KG1 (cell line): ENCODE results near the gene UTP15.

Experiments
- DNase-seq: peaks from one replicate; lab custom pipeline; 2025; lab: John Stamatoyannopoulos, UW

Gene UTP15

DNA sequence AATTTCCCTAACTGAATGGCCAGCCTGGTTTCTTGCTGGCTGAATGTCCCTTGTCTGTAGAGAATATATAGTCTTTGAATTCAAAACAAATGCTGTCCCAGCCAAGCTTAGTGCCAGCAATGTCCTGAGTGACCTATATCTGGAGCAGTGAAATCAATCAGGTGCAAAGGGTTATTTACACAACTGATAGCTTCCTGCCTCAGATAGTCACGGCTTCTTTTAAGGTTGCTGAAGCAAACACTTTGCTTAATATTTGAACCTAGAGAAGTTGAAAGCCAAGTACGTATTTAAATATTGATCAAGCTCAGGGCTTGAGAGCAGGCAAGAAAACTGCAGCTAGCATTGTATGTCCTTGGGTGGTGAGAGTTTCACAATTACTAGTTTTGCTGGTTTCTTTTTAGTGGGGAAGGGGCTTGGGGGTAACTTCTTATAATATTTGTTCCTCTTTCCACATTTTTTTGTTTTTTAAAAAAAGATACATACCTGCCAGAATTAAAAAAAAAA lies 58.4 kb downstream of the UTP15 start:
- DNase-seq = no peak

DNA sequence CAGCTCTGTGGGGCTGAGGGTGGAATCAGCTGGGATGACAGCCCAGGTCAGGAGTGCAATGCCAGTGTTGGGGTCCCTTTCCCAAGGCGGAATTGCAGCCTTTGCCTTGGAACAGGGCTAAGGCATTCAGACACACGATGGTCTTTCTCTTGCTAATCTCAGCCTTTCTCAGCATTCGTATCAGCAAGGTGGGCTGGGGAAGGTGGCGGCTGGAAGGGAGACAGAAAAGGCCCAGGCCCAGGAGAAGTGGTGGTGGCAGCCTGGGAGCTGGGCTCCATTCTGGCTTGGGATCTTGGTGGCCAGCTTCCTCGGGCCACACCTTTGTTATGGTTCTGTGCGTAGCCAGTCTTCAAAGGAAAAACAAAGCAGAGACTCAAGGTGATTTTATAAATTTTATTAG lies 59.3 kb downstream of the UTP15 start:
- DNase-seq = no peak

GRCh38 chr5:73625372-73625943 lies 59.9 kb downstream of the UTP15 start:
- DNase-seq = peak; percentile 9

DNA sequence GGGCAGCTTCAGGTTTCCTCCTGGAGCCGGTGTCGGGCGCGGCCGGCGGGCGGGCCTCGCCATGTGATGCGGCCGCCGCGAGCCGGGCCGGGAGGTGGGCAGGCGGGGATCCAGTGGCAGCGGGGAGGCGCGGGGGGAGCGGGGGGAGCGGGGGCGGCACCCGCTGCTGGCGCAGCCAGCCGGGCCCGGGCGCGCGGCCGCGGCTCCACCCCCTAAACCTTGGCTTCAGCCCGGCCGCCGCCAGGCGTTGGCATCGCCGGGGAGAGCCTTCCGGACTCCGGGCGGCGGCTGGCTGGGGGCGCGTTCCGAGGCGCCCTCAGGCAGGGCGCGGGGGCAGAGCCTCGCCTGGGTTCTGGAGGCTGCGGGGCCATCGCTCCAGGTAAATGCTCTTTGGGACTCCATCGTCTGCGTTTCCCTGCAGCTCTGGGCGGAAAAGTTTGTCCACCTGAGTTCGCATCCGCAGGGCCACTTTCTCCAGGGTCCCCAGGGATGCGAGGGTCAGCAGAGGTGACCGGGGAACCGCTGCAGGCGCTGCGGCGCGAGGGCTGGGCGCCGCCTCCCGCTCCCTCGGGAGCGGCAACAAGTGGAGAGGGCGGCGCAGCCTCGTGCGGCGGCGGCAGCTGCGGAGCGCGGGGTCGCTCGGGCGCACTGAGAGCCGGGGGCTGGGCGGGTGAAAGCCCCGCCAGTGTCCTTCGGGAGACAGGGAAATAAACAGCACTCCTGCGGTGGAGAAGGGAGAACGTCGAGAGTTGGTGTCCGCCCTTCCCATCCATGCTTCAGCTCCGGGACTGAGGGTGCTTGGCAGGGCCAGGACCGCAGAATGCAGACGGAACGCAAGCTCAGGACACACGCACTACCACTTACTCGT lies 60.6 kb downstream of the UTP15 start, which contains the start of gene ARHGEF28:
TSS of gene ARHGEF28 (plus strand) at position 253 of the 868 bp plus-strand sequence. CDS start 58,656 bp downstream, outside the sequence.
- DNase-seq = no peak

DNA sequence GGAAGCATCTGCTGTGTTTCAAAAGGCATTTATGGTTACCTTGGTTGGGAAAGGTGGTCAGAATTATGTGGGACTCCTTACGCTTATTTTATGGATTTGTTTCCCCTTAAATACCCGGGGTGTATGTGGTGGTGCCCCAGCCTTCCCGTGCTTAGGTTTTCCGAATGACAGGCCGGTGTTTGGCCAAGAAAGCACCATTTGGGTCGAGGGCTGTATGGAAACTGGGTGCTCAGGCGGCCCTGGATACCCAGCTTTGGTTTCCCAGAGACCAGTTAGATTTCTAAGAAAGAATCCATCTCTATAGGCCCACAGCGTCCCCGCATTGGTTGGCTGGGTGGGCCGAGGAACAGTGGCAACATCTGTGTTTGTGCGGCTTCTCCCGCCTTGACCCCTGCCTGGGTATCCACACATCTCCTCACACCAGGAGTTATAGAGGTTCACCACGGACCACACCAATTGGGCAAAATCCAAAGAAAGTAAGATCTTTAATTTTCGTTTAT lies 61.3 kb downstream of the UTP15 start:
- no peak for DNase-seq

DNA sequence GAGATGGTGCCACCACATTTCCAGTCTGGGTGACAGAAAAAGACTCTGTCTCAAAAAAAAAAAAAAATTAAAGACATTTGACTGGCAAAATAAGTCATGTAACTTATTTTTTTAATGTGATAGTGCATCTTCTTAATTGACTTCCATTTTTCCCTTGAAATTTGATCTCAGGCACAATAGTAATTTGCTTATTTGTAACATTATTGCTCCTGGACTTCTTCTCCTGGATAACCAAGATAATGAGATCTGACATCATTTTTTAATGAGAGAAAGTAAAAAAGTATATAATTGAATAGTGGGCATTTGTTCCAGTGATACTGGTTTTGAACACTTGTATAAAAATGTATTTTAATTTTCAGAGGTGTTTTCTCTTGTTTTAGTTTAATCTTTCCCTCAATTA lies 63.9 kb downstream of the UTP15 start:
- DNase-seq = no peak

- no peak for DNase-seq
Measured at GRCh38 chr5:73630765-73631164, 65.2 kb downstream of the UTP15 start.

- DNase-seq = no peak
Measured at GRCh38 chr5:73631500-73631899, 66.0 kb downstream of the UTP15 start.
